HEK293 (cell line): ENCODE data around the gene SLC39A5.

Source experiments
- BCL11A ChIP-seq: fragments of 450-650 bp; formaldehyde crosslinking; IDR thresholded peaks from 2 replicates; pipeline ENCODE4 v1.5.1; 2016; ENCODE audit warnings: low read depth, missing biosample characterization, missing genetic modification characterization
- CTCF ChIP-seq: fragments of 450-650 bp; formaldehyde crosslinking; IDR thresholded peaks from 2 replicates; pipeline ENCODE4 v1.5.1; 2016; ENCODE audit warnings: missing biosample characterization, missing genetic modification characterization
- EGR2 ChIP-seq: fragments of 450-650 bp; formaldehyde crosslinking; IDR thresholded peaks from 2 replicates; pipeline ENCODE4 v1.5.1; 2016; ENCODE audit warnings: low read depth, missing biosample characterization, missing genetic modification characterization
- GLI2 ChIP-seq: fragments of 450-650 bp; formaldehyde crosslinking; IDR thresholded peaks from 2 replicates; pipeline ENCODE4; 2017; ENCODE audit warnings: missing biosample characterization, missing genetic modification characterization, low read depth, borderline replicate concordance
- GLI4 ChIP-seq: fragments of 450-650 bp; formaldehyde crosslinking; IDR thresholded peaks from 2 replicates; pipeline ENCODE4 v1.5.1; 2016; ENCODE audit warnings: missing biosample characterization, missing genetic modification characterization
- GLIS1 ChIP-seq: fragments of 450-650 bp; formaldehyde crosslinking; IDR thresholded peaks from 2 replicates; pipeline ENCODE4 v1.5.1; 2016; ENCODE audit warnings: missing biosample characterization, missing genetic modification characterization
- MZF1 ChIP-seq: fragments of 450-650 bp; formaldehyde crosslinking; IDR thresholded peaks from 2 replicates; pipeline ENCODE4 v1.5.1; 2017; ENCODE audit warnings: missing biosample characterization, missing genetic modification characterization, borderline replicate concordance
- PRDM10 ChIP-seq: fragments of 450-650 bp; formaldehyde crosslinking; IDR thresholded peaks from 2 replicates; pipeline ENCODE4 v1.5.1; 2016; ENCODE audit warnings: missing biosample characterization, missing genetic modification characterization
- SP2 ChIP-seq: fragments of 450-650 bp; formaldehyde crosslinking; IDR thresholded peaks from 2 replicates; pipeline ENCODE4 v1.5.1; 2016; ENCODE audit warnings: missing biosample characterization, missing genetic modification characterization
- YY1 ChIP-seq: fragments of 450-650 bp; formaldehyde crosslinking; IDR thresholded peaks from 2 replicates; pipeline ENCODE4 v1.5.1; 2018; ENCODE audit warnings: missing biosample characterization, missing genetic modification characterization
- ZBTB20 ChIP-seq: fragments of 450-650 bp; formaldehyde crosslinking; IDR thresholded peaks from 2 replicates; pipeline ENCODE4 v1.5.1; 2016; ENCODE audit warnings: missing biosample characterization, missing genetic modification characterization
- ZFP37 ChIP-seq: fragments of 450-650 bp; formaldehyde crosslinking; IDR thresholded peaks from 2 replicates; pipeline ENCODE4 v1.5.1; 2016; ENCODE audit warnings: missing biosample characterization, missing genetic modification characterization
- ZIC2 ChIP-seq: fragments of 450-650 bp; formaldehyde crosslinking; IDR thresholded peaks from 2 replicates; pipeline ENCODE4 v1.5.1; 2016; ENCODE audit warnings: missing biosample characterization, missing genetic modification characterization
- ZNF121 ChIP-seq: fragments of 450-650 bp; formaldehyde crosslinking; IDR thresholded peaks from 2 replicates; pipeline ENCODE4 v1.5.1; 2016; ENCODE audit warnings: missing biosample characterization, missing genetic modification characterization
- ZNF132 ChIP-seq: fragments of 450-650 bp; formaldehyde crosslinking; IDR thresholded peaks from 2 replicates; pipeline ENCODE4 v1.5.1; 2017; ENCODE audit warnings: missing biosample characterization, missing genetic modification characterization, borderline replicate concordance
- ZNF138 ChIP-seq: fragments of 450-650 bp; formaldehyde crosslinking; IDR thresholded peaks from 2 replicates; pipeline ENCODE4 v1.5.1; 2016; ENCODE audit warnings: missing biosample characterization, missing genetic modification characterization, borderline replicate concordance
- ZNF146 ChIP-seq: fragments of 450-650 bp; formaldehyde crosslinking; IDR thresholded peaks from 2 replicates; pipeline ENCODE4 v1.5.1; 2016; ENCODE audit warnings: missing biosample characterization, missing genetic modification characterization
- ZNF214 ChIP-seq: fragments of 450-650 bp; formaldehyde crosslinking; IDR thresholded peaks from 2 replicates; pipeline ENCODE4 v1.5.1; 2017; ENCODE audit warnings: missing biosample characterization, mild to moderate bottlenecking, missing genetic modification characterization, borderline replicate concordance
- ZNF266 ChIP-seq: fragments of 450-650 bp; formaldehyde crosslinking; IDR thresholded peaks from 2 replicates; pipeline ENCODE4 v1.5.1; 2016; ENCODE audit warnings: missing biosample characterization, missing genetic modification characterization, low read depth
- ZNF280D ChIP-seq: fragments of 450-650 bp; formaldehyde crosslinking; IDR thresholded peaks from 2 replicates; pipeline ENCODE4 v1.5.1; 2016; ENCODE audit warnings: missing biosample characterization, missing genetic modification characterization
- ZNF292 ChIP-seq: fragments of 450-650 bp; formaldehyde crosslinking; IDR thresholded peaks from 2 replicates; pipeline ENCODE4 v1.5.1; 2016; ENCODE audit warnings: low read depth, missing biosample characterization, missing genetic modification characterization, borderline replicate concordance
- ZNF404 ChIP-seq: fragments of 450-650 bp; formaldehyde crosslinking; IDR thresholded peaks from 2 replicates; pipeline ENCODE4 v1.5.1; 2017; ENCODE audit warnings: missing biosample characterization, missing genetic modification characterization
- ZNF501 ChIP-seq: fragments of 450-650 bp; formaldehyde crosslinking; IDR thresholded peaks from 2 replicates; pipeline ENCODE4 v1.5.1; 2016; ENCODE audit warnings: missing biosample characterization, missing genetic modification characterization
- ZNF560 ChIP-seq: fragments of 450-650 bp; formaldehyde crosslinking; IDR thresholded peaks from 2 replicates; pipeline ENCODE4 v1.5.1; 2017; ENCODE audit warnings: missing biosample characterization, missing genetic modification characterization, borderline replicate concordance
- ZNF561 ChIP-seq: fragments of 450-650 bp; IDR thresholded peaks from 2 replicates; pipeline ENCODE4 v1.5.1; 2018; ENCODE audit warnings: missing biosample characterization, missing genetic modification characterization, borderline replicate concordance
- ZNF645 ChIP-seq: fragments of 450-650 bp; formaldehyde crosslinking; IDR thresholded peaks from 2 replicates; pipeline ENCODE4; 2016; ENCODE audit warnings: missing biosample characterization, missing genetic modification characterization
- ZNF658 ChIP-seq: fragments of 450-650 bp; formaldehyde crosslinking; IDR thresholded peaks from 2 replicates; pipeline ENCODE4; 2016; ENCODE audit warnings: missing biosample characterization, missing genetic modification characterization
- ZNF692 ChIP-seq: fragments of 450-650 bp; formaldehyde crosslinking; IDR thresholded peaks from 2 replicates; pipeline ENCODE4 v1.5.1; 2016; ENCODE audit warnings: missing biosample characterization, missing genetic modification characterization
- ZSCAN16 ChIP-seq: fragments of 450-650 bp; formaldehyde crosslinking; IDR thresholded peaks from 2 replicates; pipeline ENCODE4 v1.5.1; 2016; ENCODE audit warnings: missing biosample characterization, missing genetic modification characterization
- ZSCAN23 ChIP-seq: fragments of 450-650 bp; formaldehyde crosslinking; IDR thresholded peaks from 2 replicates; pipeline ENCODE4 v1.5.1; 2016; ENCODE audit warnings: missing biosample characterization, missing genetic modification characterization

Gene SLC39A5

GRCh38 chr12:56256326-56256960 lies 26.6 kb downstream of the SLC39A5 start (continued):
- TF ChIP-seq CTCF (tag by site-specific recombination) (peak; percentile 17; the same call in 1 of the 2 replicates), ZNF560 (tag by site-specific recombination) (no peak), ZNF138 (tag by site-specific recombination) (no peak), GLIS1 (tag by site-specific recombination) (peak; percentile 97), ZNF404 (tag by site-specific recombination) (no peak), ZNF692 (tag by site-specific recombination) (no peak), ZSCAN23 (no peak), ZNF146 (tag by site-specific recombination) (no peak), ZNF645 (no peak), ZIC2 (tag by site-specific recombination) (peak; percentile 79), ZNF501 (tag by site-specific recombination) (no peak), ZNF292 (tag by site-specific recombination) (no peak), ZNF280D (tag by site-specific recombination) (no peak), ZNF214 (tag by site-specific recombination) (no peak), ZBTB20 (0 out of 2 replicates have a peak, but pooled peaks have one; percentile 28), EGR2 (0 out of 2 replicates have a peak, but pooled peaks have one; percentile 5), MZF1 (tag by site-specific recombination) (no peak), GLI2 (no peak), ZFP37 (no peak), GLI4 (tag by site-specific recombination) (no peak), BCL11A (tag by site-specific recombination) (no peak), ZNF658 (tag by site-specific recombination) (no peak), PRDM10 (tag by site-specific recombination) (peak; percentile 64), ZNF121 (tag by site-specific recombination) (no peak), ZNF561 (no peak), ZNF132 (tag by site-specific recombination) (no peak), ZNF266 (tag by site-specific recombination) (no peak), ZSCAN16 (tag by site-specific recombination) (no peak), YY1 (no peak), SP2 (tag by site-specific recombination) (0 out of 2 replicates have a peak, but pooled peaks have one; percentile 18)
